T-helper 1 cell treated with Interleukin-12 subunit alpha and Interleukin-12 subunit beta and Interleukin-4 antibody, amounts not matched to agents 30 μg/mL and 1 μg/mL, for 36 hours (primary cell): ENCODE results near the gene SUPT4H1.
A peak's percentile ranks its signal among the peaks of the same experiment; 100 is the strongest.

ENCODE experiments used
- H3K27ac Mint-ChIP-seq: one replicate; pipeline ENCODE4 v1.8.0; 2021; ENCODE audit warnings: mild to moderate bottlenecking, mixed read lengths
- H3K27me3 Mint-ChIP-seq: one replicate; pipeline ENCODE4 v1.8.0; 2021; ENCODE audit warnings: low read depth, mixed read lengths
- H3K36me3 Mint-ChIP-seq: one replicate; pipeline ENCODE4 v1.8.0; 2021; ENCODE audit warnings: low read depth, mixed read lengths
- H3K4me1 Mint-ChIP-seq: one replicate; pipeline ENCODE4 v1.8.0; 2021; ENCODE audit warnings: low read depth, mixed read lengths
- H3K4me3 Mint-ChIP-seq: one replicate; pipeline ENCODE4 v1.8.0; 2021; ENCODE audit warnings: mild to moderate bottlenecking, moderate library complexity, mixed read lengths
- H3K9me3 Mint-ChIP-seq: one replicate; pipeline ENCODE4 v1.8.0; 2021; ENCODE audit warnings: mixed read lengths

SUPT4H1 gene

GRCh38 chr17:58335061-58335731 is 16.8 kb downstream of the SUPT4H1 start:
- Mint-ChIP-seq H3K4me3 (peak overlapping the region; percentile 99), H3K27ac (peak overlapping the region; percentile 96), H3K36me3 (peaks cover 40% of the 10 kb centered on the region), H3K9me3 (no peaks in the 10 kb centered on the region), H3K27me3 (peaks cover 6% of the 10 kb centered on the region), H3K4me1 (peaks cover 51% of the 10 kb centered on the region)

GRCh38 chr17:58334661-58335060 is 17.3 kb downstream of the SUPT4H1 start:
- H3K9me3 Mint-ChIP-seq, result no peaks in the 10 kb centered on the region
- peaks cover 6% of the 10 kb centered on the region for H3K27me3 Mint-ChIP-seq
- H3K27ac Mint-ChIP-seq, result peak overlapping the region; percentile 96
- peaks cover 41% of the 10 kb centered on the region for H3K36me3 Mint-ChIP-seq
- peak overlapping the region; percentile 99 for H3K4me3 Mint-ChIP-seq
- peaks cover 52% of the 10 kb centered on the region for H3K4me1 Mint-ChIP-seq

GRCh38 chr17:58334256-58334655 is 17.7 kb downstream of the SUPT4H1 start:
- Mint-ChIP-seq H3K27me3 (peaks cover 6% of the 10 kb centered on the region), H3K27ac (peak overlapping the region; percentile 96), H3K4me1 (peaks cover 51% of the 10 kb centered on the region), H3K9me3 (no peaks in the 10 kb centered on the region), H3K4me3 (peak overlapping the region; percentile 99), H3K36me3 (peaks cover 41% of the 10 kb centered on the region)

GRCh38 chr17:58333736-58334207 is 18.2 kb downstream of the SUPT4H1 start:
- peaks cover 55% of the 10 kb centered on the region for H3K4me1 Mint-ChIP-seq

GRCh38 chr17:58332778-58333735 is 18.9 kb downstream of the SUPT4H1 start:
- H3K36me3 Mint-ChIP-seq, result peaks cover 37% of the 10 kb centered on the region
- H3K4me3 Mint-ChIP-seq, result peak overlapping the region; percentile 99
- peaks cover 60% of the 10 kb centered on the region for H3K4me1 Mint-ChIP-seq
- H3K9me3 Mint-ChIP-seq, result no peaks in the 10 kb centered on the region
- H3K27me3 Mint-ChIP-seq, result peaks cover 6% of the 10 kb centered on the region
- peak overlapping the region; percentile 96 for H3K27ac Mint-ChIP-seq

More at GRCh38 chr17:58333736-58334207, 18.2 kb downstream of the SUPT4H1 start:
- Mint-ChIP-seq H3K4me3 (peak overlapping the region; percentile 99), H3K9me3 (no peaks in the 10 kb centered on the region), H3K36me3 (peaks cover 39% of the 10 kb centered on the region), H3K27me3 (peaks cover 6% of the 10 kb centered on the region), H3K27ac (peak overlapping the region; percentile 96)

- Mint-ChIP-seq H3K4me1 (peaks cover 61% of the 10 kb centered on the region), H3K36me3 (peaks cover 38% of the 10 kb centered on the region), H3K4me3 (peak overlapping the region; percentile 99), H3K27me3 (peaks cover 6% of the 10 kb centered on the region), H3K9me3 (no peaks in the 10 kb centered on the region), H3K27ac (peak overlapping the region; percentile 95)
Observed at GRCh38 chr17:58331815-58332777, 19.9 kb downstream of the SUPT4H1 start.

GRCh38 chr17:58330997-58331814 is 20.8 kb downstream of the SUPT4H1 start:
- H3K27ac Mint-ChIP-seq, result peak overlapping the region; percentile 91
- no peaks in the 10 kb centered on the region for H3K9me3 Mint-ChIP-seq
- H3K27me3 Mint-ChIP-seq, result peaks cover 6% of the 10 kb centered on the region
- H3K4me3 Mint-ChIP-seq, result peak overlapping the region; percentile 99
- peaks cover 57% of the 10 kb centered on the region for H3K4me1 Mint-ChIP-seq
- peaks cover 39% of the 10 kb centered on the region for H3K36me3 Mint-ChIP-seq

- Mint-ChIP-seq H3K9me3 (no peaks in the 10 kb centered on the region), H3K27ac (peak overlapping the region; percentile 91), H3K4me1 (peaks cover 54% of the 10 kb centered on the region), H3K36me3 (peaks cover 42% of the 10 kb centered on the region), H3K27me3 (peaks cover 6% of the 10 kb centered on the region), H3K4me3 (peak overlapping the region; percentile 99)
Observed at GRCh38 chr17:58330538-58330996, 21.4 kb downstream of the SUPT4H1 start.

- Mint-ChIP-seq H3K9me3 (no peaks in the 10 kb centered on the region), H3K27ac (peak overlapping the region; percentile 91), H3K4me3 (peak overlapping the region; percentile 99), H3K4me1 (peaks cover 54% of the 10 kb centered on the region), H3K27me3 (peaks cover 6% of the 10 kb centered on the region), H3K36me3 (peaks cover 42% of the 10 kb centered on the region)
Observed at GRCh38 chr17:58329810-58330537, 22.0 kb downstream of the SUPT4H1 start.

- Mint-ChIP-seq H3K27me3 (peaks cover 6% of the 10 kb centered on the region), H3K36me3 (peaks cover 40% of the 10 kb centered on the region), H3K4me3 (peak overlapping the region; percentile 99), H3K9me3 (no peaks in the 10 kb centered on the region), H3K4me1 (peaks cover 46% of the 10 kb centered on the region), H3K27ac (peak overlapping the region; percentile 91)
Observed at GRCh38 chr17:58329035-58329809, 22.8 kb downstream of the SUPT4H1 start.

GRCh38 chr17:58328195-58329034 is 23.6 kb downstream of the SUPT4H1 start, which contains the start of gene TSPOAP1:
Gene TSPOAP1 (minus strand): TSS chr17:58328795. CDS start chr17:58327920, 875 bp downstream.
- H3K4me1 Mint-ChIP-seq, result peaks cover 44% of the 10 kb centered on the region
- no peaks in the 10 kb centered on the region for H3K9me3 Mint-ChIP-seq
- peak within 1 kb of the TSS; percentile 99 for H3K4me3 Mint-ChIP-seq
- peaks cover 42% of the 10 kb centered on the region for H3K36me3 Mint-ChIP-seq
- peak within 1 kb of the TSS; percentile 91 for H3K27ac Mint-ChIP-seq
- peaks cover 6% of the 10 kb centered on the region for H3K27me3 Mint-ChIP-seq
